Stimulated activated CD8-positive, alpha-beta memory T cell treated with anti-CD3 and anti-CD28 coated beads, Interleukin-15, amount 100 ng/mL, for 48 hours (primary cell): ENCODE data around the gene LTBP2.

Experiments used
- DNase-seq, 2 donors: peaks; one replicate each; pipeline ENCODE4 v3.0.0-alpha.2; 2020; ENCODE audit warnings: low read depth in 2 of 2

Gene LTBP2

DNA sequence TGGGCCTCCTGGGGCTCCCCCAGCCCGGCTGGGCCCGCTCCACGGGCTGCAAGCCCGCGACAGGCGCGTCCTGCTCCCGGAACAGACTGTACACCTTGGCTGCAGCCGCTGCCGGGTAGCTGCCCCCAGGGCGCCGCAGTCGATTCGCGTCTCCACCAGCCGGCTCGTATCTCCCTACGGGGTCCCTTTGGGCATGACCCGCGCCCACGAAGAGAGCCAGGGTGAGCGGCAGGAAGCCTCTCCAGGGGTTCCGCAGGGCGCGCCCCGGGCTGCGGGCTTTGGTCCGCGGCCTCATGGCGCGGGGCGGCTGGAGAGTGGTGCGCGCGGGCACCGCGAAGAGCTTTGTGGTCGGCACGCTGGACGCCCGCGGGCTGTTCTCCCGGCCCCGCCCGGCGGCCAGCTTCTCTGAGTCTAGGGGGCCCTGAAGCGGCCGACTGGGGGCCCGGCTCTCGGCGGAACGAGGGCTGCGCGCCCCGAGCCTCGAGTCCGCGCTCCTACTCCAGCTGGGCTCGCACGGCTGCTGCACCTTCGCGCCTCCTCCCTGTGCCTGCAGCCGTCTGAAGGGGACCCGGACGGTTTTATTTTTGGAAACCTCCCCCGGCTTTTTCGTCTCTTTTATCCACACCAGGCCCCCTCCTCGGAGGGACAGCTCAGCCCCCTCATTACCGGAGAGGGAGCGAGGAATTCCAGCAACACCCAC is at the start of gene LTBP2:
Gene LTBP2, minus strand, starts transcription at position 588 of the 700 bp plus-strand sequence. Its CDS starts 293 bp downstream, at position 295.
- DNase-seq = no peak

DNA sequence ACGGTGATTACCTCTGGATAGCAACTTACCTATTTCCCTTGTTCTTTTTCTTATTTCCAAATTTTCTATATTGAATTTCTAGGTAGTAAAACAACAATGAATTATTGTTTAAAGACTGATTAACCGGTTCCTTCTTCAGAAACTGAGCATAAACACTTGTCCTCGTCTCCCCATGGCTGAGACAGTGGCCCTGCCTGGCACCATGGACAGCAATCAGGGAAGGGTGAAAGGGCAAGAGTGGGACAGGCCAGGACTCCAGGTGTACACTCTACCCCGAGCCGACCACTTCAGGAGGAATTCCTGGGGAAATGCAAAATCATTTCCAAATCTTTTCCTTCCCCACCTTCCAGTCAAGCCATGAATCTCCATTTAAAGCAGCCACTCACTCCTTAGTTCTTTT is 48.8 kb upstream of the LTBP2 start:
- no peak for DNase-seq

DNA sequence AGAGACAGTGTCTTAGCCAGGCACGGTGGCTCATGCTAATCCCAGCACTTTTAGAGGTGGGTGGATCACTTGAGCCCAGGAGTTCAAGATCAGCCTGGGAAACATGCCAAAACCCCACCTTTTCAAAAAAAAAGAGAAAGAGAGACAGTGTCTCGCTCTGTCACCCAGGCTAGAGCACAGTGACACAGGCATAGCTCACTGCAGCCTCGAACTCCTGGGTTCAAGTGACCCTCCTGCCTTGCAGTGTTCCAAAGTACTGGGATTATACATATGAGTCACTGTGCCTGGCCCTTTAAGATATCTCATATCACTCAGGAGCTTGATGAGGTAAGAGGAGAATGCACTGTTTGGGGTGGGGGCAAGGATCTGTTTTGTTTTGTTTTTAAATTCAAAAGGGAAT is 48.1 kb upstream of the LTBP2 start:
- DNase-seq = no peak

- no peak for DNase-seq
Observed at GRCh38 chr14:74658535-74659131, 46.6 kb upstream of the LTBP2 start.

DNA sequence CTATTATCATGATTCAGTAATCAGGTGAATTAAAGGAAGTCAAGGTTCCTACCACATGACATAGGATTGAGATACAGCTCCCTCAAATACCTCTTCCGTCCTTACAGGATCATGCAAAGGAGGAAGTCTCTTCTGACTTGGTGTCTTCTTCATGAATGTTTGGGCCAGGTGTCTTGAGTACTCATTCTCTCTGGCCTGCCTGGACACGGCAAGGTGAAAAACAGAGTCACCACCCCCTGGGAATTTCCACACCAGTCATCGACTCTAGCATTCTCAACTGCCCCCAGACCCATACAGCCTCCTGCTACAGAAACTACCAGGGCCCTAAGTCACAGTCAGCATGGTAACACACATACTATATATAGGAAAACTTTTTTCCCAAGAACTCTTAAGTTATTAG is 44.9 kb upstream of the LTBP2 start:
- DNase-seq = no peak

DNA sequence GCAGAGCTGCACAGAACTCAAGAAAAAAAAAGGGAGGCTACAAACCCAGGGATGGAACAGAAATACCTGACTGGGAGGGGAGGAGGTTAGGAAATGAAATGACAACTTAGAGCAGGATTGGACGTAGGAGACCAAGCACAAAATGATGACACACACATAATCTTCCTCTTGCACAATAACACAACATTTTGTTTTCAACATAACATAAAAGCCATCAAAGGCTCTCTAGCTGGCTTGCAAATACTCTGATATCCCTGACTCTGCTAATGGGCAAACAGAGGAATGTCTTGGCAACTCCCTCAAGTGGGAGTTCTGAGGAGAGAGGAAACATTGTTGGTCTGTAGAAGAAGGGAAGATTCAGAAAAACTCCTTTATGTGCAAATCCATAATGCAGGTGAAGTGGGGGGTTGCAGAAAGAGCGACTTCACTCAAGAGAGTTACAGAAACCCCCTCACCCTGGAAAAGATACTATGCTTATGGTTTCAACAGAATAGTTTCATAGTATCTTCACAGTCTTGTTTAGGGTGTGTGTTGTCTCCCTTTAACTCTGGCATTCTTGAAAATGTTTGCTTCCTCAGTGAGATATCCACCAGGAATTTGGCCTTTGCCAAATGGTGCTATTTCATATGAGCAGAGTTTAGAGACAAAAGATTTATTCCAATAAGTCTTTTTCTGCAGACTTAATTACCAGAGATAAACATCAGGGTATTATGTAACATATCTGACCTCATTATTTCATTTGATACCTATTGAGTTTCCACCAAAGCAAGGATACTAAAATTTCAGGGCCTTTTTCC is 43.8 kb upstream of the LTBP2 start:
- no peak for DNase-seq

- no peak for DNase-seq
Observed at GRCh38 chr14:74654931-74655330, 42.9 kb upstream of the LTBP2 start.

DNA sequence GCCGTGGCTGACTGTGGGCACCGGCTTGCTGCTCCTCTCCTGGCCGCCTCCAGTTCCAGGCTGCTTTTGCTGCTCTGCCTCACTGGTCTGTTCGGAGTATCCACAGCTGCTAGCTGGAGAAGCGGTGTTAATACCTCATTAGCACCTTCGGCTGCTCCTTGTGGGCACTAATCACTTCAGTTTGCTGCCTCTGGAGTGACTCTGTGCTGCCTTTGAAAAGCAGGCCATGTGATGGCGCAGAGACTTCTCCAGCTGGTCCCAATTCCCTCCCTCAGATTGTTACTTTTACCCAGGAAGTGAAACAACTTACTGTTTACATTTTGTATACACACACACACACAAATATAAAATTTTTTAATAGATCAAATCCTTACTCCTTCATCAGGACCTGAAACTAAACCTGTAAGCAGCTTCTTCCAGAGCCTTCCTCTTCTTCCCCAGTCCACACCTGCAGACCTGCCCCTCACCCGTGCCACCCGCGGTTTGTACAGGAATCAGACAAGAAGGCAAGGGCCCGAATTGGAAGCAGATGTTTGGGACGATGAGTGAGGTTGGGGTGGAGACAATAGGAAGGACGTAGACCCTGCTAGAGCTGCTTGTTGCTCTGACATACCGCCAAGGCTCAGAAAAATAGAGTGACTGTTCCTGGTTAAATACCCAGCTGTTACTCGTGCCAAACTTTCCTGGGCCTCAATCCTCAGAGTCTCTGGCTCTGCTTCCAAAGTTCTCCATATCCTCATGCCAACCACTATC is 41.5 kb upstream of the LTBP2 start:
- no peak for DNase-seq

DNA sequence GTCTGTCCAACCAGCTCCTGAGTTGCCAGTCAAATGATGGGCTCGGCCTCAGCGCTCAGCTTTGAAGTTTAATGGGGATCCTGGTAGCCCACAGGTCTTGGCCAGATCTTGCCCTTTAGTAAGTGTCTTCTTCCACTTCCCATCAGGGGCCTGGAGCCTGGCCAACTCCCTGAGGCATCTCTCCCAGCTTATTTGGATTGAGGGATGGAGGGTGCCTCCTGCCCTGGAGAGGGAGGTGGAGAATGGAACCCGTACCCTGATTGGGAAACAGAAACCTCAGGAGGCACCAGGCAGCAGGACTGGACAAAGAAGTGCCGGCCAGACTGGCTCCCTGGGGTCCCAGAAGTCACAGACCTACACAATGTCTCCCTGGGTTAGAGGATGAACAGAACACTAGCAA is 40.5 kb upstream of the LTBP2 start:
- no peak for DNase-seq

DNA sequence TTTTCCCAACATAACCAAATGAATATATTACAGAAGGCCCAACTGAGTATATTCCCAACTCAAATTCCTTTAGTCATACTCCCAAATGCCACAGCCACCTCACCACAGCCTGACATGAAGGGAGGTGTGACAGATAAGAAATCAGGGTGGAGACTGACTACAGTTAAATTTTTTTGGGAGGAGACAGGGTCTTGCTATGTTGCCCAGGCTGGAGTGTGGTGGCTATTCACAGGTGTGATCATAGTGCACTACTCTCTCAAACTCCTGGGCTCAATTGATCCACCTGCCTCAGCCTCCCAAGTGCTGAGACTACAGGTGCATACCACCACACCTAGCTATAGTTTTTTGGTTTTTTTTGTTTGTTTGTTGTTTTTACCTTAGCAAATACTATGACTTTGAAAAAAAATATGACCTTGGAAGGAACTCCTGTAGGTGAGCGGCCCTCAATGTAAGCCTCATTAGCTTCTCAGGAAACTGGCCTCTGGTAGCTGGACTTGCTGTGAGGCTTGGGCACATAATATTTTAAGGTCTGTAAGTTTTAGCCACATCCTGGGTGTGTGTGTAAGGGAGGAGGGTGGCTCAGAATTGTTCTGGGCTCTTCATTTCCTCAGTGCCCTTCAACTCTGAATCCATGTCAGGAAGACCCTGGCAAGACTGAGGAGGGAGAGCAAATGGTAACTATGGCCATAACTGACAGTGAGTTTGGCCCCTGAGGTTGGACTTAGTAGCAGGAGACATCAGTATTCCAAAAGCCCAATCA is 39.1 kb upstream of the LTBP2 start:
- no peak for DNase-seq

DNA sequence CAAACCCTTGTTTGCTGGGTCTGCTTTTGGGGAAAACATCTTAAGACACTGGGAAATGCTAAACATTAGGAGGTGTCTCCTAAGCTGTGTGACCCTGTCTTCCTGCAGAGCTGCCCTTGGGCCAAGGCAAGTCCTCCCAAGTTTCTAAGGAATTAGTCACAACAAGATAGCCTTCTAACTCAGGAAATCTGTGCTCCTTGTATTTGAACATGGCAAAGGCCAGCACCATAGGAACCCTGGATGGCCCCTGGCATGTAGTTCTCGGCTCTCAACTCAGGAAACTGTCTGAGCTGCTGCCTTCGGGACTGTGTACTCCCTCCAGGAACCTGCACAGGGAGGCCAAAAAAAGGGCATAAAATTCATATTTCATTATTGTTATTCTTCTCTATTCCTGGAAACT is 37.6 kb upstream of the LTBP2 start:
- DNase-seq = no peak

- no peak for DNase-seq
Observed at GRCh38 chr14:74649167-74649566, 37.1 kb upstream of the LTBP2 start.

- no peak for DNase-seq
Observed at GRCh38 chr14:74648601-74649000, 36.6 kb upstream of the LTBP2 start.

DNA sequence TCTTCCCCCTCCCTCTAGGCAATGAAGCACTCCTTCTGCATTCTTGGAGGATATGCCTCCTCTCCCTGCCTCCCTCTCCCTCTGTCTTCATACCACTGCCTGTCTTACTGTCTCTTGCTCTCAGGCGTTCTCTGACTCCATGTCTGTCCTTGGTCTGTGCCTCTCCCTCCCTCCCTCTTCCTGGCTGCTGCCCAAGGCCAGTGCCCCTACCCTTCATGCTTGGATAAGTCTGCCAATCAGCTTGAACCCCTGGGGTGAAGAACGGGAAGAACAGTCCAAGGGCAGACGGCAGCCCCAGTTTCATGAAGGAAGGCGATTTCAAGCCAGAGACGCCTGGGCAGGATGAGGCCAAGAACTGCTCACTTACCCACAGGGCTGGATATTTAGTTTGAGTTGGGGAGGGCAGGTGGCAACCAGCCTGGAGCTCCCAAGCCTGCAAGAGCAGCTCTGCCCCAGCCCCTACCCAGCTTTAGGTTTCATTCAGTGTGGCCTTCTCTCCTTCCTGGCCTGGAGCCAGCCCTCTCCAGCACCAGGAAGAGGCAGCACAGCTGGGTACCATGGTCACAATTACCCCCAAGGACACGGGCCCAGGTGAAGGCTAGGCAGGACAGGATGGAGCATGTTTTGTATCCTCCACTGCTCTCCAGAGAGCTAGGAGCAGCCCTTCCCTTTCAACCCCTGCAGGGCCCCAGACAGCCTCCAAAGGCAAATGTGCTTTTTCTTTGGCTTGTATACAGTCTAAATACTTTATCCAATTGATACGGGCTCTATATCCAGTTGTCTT is 35.8 kb upstream of the LTBP2 start:
- no peak for DNase-seq

- no peak for DNase-seq
Observed at GRCh38 chr14:74647061-74647677, 35.1 kb upstream of the LTBP2 start.

DNA sequence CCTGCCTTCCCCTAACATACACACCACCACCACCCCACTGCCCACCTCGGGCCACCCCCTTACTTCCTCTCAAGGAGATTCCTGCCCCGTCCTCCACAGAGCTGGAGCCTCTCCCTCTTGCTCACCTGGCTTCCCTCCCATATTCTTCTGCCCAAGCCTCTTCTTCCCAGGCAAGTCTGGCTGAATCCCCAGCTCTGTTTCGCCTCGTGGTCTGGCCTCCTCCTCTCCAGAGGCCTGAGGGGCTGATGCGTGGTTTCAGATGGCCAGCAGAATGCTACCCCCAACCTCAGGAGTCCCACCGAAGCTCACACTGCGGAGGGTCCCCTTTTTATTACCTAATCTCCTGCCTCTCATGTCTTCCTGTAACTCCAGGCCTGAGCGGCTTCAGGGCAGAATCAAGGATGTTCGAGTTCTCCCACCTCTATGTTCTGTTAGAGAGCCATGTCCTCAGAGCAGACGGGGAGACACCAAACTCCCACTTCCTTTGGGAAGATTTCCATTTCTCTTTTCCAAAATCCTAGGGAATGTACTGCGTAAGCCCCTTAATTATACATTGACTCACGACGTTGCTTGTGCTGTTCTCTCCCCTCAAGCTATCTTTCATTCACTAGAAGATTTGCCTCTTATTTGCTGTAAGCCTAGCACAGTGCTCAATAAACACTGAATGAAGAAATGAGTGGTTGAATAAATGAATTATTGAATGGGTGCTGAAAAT is 33.9 kb upstream of the LTBP2 start:
- no peak for DNase-seq

GRCh38 chr14:74645244-74645643 is 33.2 kb upstream of the LTBP2 start:
- DNase-seq = no peak

DNA sequence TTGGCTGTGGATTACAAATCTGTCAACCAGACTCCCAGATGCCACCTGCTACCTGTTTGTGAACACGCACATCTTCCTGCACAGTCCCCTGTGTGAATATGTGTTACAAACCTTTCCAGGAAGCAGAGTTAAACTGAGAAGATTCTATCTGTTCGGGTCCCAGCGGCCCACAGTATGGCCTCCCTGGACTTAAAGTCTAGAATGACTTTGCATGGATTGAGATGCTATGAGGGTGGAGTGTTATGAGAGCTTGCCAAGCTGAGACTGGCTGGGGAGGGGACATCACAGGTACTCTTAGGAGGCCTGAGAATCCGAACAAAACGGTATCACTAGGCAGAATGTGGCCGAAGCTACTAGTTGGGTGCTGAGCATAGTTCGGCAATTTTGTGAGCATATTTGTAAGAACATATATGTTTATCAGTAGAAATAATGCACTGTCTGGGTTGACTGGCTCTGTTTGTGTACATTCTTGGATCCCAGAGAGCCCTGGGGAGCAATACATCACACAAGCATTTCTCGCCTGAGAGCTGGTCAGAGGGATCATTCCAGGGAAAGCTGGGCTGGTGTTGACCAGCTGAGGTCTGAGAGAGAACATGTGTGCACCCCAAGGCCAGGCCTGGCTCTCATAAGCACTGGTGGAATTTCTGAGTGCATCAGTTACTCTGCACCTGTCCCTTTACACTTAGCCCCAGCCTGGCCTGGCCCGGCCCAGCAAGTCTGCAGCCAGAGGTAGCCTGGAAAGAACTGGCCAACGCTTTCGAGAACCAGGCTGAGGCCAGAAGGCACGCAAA is 29.8 kb upstream of the LTBP2 start:
- no peak for DNase-seq

- no peak for DNase-seq
Observed at GRCh38 chr14:74638966-74639365, 26.9 kb upstream of the LTBP2 start.
